Brain pericyte (primary cell): Measurements from ENCODE around the gene VAPB.

Source experiments
- DNase-seq: peaks from one replicate; pipeline ENCODE4 v3.0.0-alpha.2; 2012; ENCODE audit warnings: low read depth, low spot score

Gene VAPB

GRCh38 chr20:58377766-58378401, 11.1 kb upstream of the VAPB start:
- DNase-seq = no peak

DNA sequence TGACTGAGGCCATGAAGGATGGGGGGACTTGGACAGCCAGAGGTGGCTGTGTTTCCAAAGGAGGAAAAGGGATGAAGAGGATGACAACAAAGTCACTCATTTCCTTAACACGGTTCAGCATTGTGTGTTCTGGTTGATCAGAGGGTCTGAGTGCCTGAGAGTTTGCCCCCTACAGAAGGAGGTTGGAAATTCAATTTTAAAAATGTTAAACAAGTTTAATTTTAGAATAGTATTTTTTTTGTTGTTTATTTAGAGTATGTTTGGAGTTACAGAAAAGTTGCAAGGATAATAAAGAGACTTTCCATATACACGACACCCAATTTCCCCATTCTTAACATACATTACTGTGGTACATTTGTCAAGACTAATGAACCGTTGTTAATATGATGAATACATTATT, 10.3 kb upstream of the VAPB start:
- DNase-seq = no peak

GRCh38 chr20:58381627-58382026, 7.4 kb upstream of the VAPB start:
- DNase-seq = no peak

- DNase-seq = no peak
Measured at GRCh38 chr20:58382096-58382495, 6.9 kb upstream of the VAPB start.

DNA sequence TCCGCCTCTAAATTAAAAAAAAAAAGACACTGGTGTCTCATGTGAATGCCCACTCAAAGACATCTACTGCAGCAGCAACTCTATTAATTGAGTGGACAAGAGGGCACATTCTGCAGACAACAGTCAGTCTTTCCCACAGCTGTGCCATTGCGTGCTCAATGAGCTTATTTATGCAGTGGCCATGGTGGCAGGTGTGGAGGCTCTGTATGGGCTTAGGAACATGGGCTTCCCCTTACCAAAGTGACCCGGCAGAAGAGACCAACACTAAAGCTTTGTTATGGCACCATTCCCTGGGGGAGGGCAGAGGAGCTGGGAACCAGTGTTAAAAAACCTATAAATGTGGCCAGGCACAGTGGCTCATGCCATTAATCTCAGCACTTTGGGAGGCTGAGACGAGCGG, 4.2 kb upstream of the VAPB start:
- DNase-seq = no peak

- no peak for DNase-seq
Measured at GRCh38 chr20:58388028-58388601, 914 bp upstream of the VAPB start.

GRCh38 chr20:58389324-58389967, 417 bp downstream of the VAPB start:
- DNase-seq = no peak

DNA sequence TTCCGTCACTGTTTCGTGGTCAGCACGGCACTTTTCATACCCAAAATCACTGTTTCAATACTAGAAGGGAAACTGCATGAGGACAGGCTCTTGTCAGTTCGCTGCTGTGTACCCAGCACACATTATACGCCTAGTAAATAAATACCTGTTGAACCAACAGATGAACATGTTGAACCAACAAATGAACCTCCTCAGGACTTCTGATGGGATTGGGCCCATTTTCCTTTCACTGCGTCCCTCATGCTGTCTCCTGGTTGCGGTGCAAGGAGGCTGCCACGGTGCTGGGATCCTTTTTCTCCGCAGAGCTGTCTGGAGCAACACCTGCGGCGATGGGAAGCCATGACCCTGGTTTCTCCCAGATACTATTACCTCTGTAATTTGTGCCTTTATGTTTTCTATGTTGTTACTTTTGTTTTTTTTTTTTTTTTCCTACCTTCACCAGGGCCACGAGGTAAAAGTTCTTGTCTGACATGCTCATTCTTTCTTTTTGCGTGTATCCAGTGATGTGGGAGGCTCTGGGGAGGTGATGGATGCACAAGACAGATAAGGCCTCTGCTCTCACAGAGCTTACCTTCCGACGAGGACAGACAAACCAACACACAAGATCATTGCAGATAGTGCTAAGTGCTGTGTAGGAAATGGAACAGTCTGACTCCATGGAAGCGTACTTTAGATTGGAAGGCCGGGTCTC, 1.1 kb downstream of the VAPB start:
- no peak for DNase-seq

- no peak for DNase-seq
Measured at GRCh38 chr20:58390659-58391035, 1.6 kb downstream of the VAPB start.

GRCh38 chr20:58392286-58392685, 3.3 kb downstream of the VAPB start:
- no peak for DNase-seq

DNA sequence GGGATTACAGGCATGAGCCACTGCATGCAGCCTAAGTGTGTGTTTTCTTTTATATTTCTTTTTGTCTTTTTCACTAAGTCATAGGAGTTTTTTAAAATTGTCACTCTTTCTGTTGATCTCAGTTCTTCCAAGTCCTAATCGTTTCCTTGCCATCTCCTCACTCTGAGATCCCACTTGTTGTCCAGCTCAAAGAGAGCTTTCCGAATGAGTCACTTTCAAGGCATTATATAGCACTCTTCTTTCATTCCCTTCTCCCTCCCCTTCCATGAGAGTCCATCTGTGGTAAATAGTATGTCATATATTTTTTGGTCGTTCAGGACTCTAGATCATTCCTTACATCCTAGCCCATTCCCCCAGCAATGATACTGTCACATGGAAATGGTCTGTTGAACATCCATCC, 4.3 kb downstream of the VAPB start:
- no peak for DNase-seq

DNA sequence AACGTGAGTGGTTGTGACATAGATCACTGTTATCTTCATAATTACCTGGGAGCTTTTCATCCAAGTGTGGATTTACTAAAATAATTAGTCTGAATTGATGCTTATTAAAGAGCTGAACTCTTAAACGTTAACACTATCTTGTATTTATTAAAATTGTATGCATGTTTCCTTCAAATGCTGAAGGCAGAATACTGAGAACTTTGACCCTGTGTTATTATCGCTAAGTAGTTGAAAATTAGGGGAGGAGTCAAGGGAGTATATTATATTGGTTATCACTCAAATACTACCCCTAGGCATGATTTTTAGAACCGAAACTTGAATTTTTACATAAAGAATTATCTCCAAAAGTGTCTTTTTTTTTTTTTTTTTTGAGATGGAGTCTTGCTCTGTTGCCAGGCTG, 5.8 kb downstream of the VAPB start:
- no peak for DNase-seq

DNA sequence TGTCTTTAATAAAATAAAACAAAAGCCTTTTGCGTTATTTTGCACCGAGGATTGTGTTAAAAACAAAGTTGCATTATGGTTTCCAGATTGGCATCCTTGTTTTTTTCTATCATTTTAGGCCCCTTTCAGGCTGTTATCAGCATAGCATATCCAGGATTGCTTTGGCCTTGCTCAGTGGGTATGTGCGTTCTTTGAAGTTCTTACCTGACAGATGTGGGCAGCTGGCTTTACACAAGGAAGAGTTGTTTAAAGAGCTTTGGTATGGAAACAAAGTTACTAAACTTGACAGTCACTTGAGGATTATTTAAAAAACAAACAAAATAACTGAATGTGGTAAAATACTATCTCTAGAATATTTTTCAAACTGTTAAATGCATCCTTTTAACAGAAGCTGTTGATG, 6.6 kb downstream of the VAPB start:
- DNase-seq = no peak

DNA sequence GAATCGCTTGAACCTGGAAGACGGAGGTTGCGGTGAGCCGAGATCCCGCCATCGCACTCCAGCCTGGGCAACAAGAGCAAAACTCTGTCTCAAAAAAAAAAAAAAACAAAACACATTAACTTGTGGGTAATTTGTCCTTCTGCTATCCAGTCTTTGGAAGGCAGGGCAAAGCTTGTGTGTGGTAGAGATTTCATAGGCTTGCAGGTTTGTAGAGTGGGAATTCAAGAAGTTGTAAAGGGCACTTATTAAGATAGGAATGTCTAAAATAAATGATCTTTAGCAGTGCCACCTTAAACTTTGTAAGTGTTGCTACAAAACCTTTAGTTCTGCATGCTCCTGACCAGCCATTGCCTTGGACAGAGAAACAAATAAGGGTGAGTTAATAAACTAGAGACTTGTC, 8.4 kb downstream of the VAPB start:
- DNase-seq = no peak

GRCh38 chr20:58398254-58398653, 9.2 kb downstream of the VAPB start:
- DNase-seq = no peak

GRCh38 chr20:58399926-58400325, 10.9 kb downstream of the VAPB start:
- no peak for DNase-seq

DNA sequence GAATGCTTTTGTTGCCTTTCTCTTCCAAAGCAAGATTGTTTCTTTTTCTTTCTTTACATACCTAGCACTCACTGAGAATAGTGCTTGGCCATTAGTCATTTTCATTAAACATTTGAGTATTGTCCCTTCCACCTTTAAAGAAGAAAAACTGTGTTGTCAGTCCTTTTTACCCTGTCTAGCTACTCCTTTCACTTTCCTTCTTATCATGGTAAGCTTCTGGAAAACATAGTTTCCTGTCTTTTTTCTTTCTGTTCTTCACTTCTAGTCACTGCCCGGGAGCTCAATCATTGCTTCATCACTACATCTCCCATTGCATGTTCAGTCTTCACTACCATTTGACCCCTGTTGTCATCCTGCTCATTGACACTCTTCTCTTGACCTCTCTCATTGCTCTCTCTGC, 12.1 kb downstream of the VAPB start:
- no peak for DNase-seq

DNA sequence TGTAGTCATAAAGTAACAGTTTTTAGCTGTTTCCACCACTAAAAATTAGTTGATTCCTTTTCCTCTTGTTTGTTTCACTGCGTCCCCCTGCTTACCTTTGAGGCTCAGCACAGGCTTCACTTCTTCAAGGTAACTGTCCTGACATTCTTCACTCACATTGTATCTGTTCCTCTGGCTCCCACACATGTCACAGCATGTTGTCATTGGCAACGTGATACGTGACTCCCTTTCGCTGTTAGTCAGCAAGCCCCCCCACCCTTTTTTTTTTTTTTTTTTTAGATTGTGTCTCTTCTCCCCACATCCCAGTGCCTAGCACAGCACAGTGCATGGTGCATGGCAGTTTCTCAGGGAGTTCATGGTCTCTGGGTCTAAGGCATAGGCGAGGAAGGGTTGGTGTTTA, 13.3 kb downstream of the VAPB start:
- no peak for DNase-seq

GRCh38 chr20:58402827-58403226, 13.8 kb downstream of the VAPB start:
- DNase-seq = no peak

- DNase-seq = no peak
Measured at GRCh38 chr20:58403272-58403671, 14.2 kb downstream of the VAPB start.

- no peak for DNase-seq
Measured at GRCh38 chr20:58405504-58406291, 16.7 kb downstream of the VAPB start.

DNA sequence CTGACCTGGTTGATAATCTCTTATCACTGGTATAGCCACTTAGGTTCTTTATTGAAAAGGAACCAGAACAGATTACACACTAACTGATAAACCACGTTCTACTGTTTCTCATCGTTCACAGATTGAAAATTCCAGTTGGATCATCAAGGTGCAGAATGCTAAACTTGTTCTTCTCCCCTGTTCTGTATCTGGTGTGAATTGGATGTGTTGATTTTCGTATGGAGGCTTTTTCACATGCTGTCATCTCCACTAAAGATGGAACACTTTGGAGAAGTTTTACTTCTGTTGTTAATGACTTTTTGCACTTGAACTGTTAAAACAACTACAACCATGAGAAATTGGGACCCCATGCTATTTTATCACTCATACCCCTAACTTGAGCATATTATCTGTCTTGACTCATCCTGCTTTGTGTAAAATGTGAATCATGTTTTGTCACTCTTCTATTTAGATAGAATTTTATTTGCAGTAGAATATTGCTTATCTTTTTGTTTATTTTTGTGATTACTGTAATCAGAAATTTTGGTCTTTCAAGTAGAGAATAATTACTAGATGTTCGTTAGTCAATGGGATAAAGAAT, 17.5 kb downstream of the VAPB start:
- DNase-seq = no peak
